ENCODE data around the gene PTPN7. TPM values are rescaled to one million over a fixed set of nuclear protein-coding genes. Genes with fewer than 3 reads are reported as not detected.

The PTPN7 gene
- polyA plus RNA-seq, 1 of the 3 experiments (the other 2 are of a cell fraction): not detected

DNA sequence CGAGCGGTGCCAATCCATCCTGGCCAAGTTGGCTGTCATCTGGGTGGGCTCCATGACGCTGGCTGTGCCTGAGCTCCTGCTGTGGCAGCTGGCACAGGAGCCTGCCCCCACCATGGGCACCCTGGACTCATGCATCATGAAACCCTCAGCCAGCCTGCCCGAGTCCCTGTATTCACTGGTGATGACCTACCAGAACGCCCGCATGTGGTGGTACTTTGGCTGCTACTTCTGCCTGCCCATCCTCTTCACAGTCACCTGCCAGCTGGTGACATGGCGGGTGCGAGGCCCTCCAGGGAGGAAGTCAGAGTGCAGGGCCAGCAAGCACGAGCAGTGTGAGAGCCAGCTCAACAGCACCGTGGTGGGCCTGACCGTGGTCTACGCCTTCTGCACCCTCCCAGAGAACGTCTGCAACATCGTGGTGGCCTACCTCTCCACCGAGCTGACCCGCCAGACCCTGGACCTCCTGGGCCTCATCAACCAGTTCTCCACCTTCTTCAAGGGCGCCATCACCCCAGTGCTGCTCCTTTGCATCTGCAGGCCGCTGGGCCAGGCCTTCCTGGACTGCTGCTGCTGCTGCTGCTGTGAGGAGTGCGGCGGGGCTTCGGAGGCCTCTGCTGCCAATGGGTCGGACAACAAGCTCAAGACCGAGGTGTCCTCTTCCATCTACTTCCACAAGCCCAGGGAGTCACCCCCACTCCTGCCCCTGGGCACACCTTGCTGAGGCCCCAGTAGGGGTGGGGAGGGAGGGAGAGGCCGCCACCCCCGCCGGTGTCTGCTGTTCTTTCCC is 32.4 kb downstream of the PTPN7 start:
- WGBS (ENCODE audit: low lambda C conversion rate): 91% methylated on average over 7 of the region's 26 CpGs
- H3K79me2 ChIP-seq (ENCODE audit: insufficient read depth): no peaks in the 10 kb centered on the region
- no peak overlapping the region for H3K4me3 ChIP-seq (ENCODE audit: low read depth in 2 of 2, low read length in 1 of 2)
- H3K27me3 ChIP-seq (ENCODE audit: insufficient read depth): no peaks in the 10 kb centered on the region
- POLR2A ChIA-PET: no interaction called here
- TF ChIP-seq TEAD4 (IDR thresholded peaks at IDR 0.05; ENCODE audit: borderline replicate concordance, insufficient read depth): no peak
- no peak for TF ChIP-seq MXI1 (IDR thresholded peaks at IDR 0.05; ENCODE audit: low read depth, low read length)
- no peak for TF ChIP-seq FOSL2 (IDR thresholded peaks at IDR 0.05; ENCODE audit: borderline replicate concordance, low read depth)
- TF ChIP-seq NFIC (IDR thresholded peaks at IDR 0.05; ENCODE audit: borderline replicate concordance): no peak
- no peak for TF ChIP-seq TCF12 (IDR thresholded peaks at IDR 0.05)
- TF ChIP-seq EP300 (IDR thresholded peaks at IDR 0.05; ENCODE audit: borderline replicate concordance in 1 of 2, low read depth in 1 of 2, low read length in 1 of 2): no peak
- TF ChIP-seq GABPA (IDR thresholded peaks at IDR 0.05; ENCODE audit: low read depth): no peak
- TF ChIP-seq, protein P1, sequence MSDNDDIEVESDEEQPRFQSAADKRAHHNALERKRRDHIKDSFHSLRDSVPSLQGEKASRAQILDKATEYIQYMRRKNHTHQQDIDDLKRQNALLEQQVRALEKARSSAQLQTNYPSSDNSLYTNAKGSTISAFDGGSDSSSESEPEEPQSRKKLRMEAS (IDR thresholded peaks at IDR 0.05; ENCODE audit: low read depth): no peak
- TF ChIP-seq TAF1 (IDR thresholded peaks at IDR 0.05; ENCODE audit: borderline replicate concordance, low read depth, low read length): no peak
- no peak for TF ChIP-seq FOXJ3 (CRISPR knock-in tag; IDR thresholded peaks at IDR 0.05)
- no peak for DNase-seq
- H3K4me2 ChIP-seq: no peak overlapping the region
- H2AFZ ChIP-seq (ENCODE audit: low read depth): no peak overlapping the region
- H3K9me2 ChIP-seq: no peaks in the 10 kb centered on the region
- no peaks in the 10 kb centered on the region for H3K9me3 ChIP-seq
- H3K9ac ChIP-seq: no peak overlapping the region
- peaks cover 0 to 10% of the 10 kb centered on the region in 2 experiments; a peak in 1 of 4 replicates for H3K4me1 ChIP-seq (ENCODE audit: control insufficient read depth in 1 of 2, insufficient read depth in 2 of 2, low read depth in 1 of 2, low read length in 1 of 2)
- no peak overlapping the region for H3K27ac ChIP-seq (ENCODE audit: low read depth in 2 of 2, low read length in 1 of 2)
- CTCF ChIA-PET: interaction anchor here (1.4 to 12.0 kb wide), 5 partner anchors 7 to 122 kb away, joined by 3 to 411 read pairs (median 5); partner anchors contain the start of genes ELF3 and GPR37L1
- H4K20me1 ChIP-seq (ENCODE audit: insufficient read depth): no peaks in the 10 kb centered on the region
- H3F3A ChIP-seq (replicated peaks; ENCODE audit: insufficient read depth): peaks cover 3% of the 10 kb centered on the region
- H3K36me3 ChIP-seq (replicated peaks in 1 of 2; ENCODE audit: control insufficient read depth in 1 of 2, insufficient read depth in 2 of 2, low read length in 1 of 2): peaks cover 0 to 9% of the 10 kb centered on the region in 2 experiments

- H3K27me3 ChIP-seq (ENCODE audit: insufficient read depth): no peaks in the 10 kb centered on the region
- no peak overlapping the region for H3K4me2 ChIP-seq
- H3K9me2 ChIP-seq: no peaks in the 10 kb centered on the region
- no peaks in the 10 kb centered on the region for H3K79me2 ChIP-seq (ENCODE audit: insufficient read depth)
- ChIA-PET POLR2A (no interaction called here), CTCF (interaction anchor here (1.4 to 12.0 kb wide), 5 partner anchors 6 to 121 kb away, joined by 3 to 411 read pairs (median 5); partner anchors contain the start of genes ELF3 and GPR37L1)
- peaks cover 3% of the 10 kb centered on the region for H3F3A ChIP-seq (replicated peaks; ENCODE audit: insufficient read depth)
- no peak overlapping the region for H3K27ac ChIP-seq (ENCODE audit: low read depth in 2 of 2, low read length in 1 of 2)
- H3K36me3 ChIP-seq (replicated peaks in 1 of 2; ENCODE audit: control insufficient read depth in 1 of 2, insufficient read depth in 2 of 2, low read length in 1 of 2): no peaks in the 10 kb centered on the region
- H3K9ac ChIP-seq: no peak overlapping the region
- H3K9me3 ChIP-seq: no peaks in the 10 kb centered on the region
- no peak overlapping the region for H2AFZ ChIP-seq (ENCODE audit: low read depth)
- H3K4me3 ChIP-seq (ENCODE audit: low read depth in 2 of 2, low read length in 1 of 2): no peak overlapping the region
- peaks cover 0 to 17% of the 10 kb centered on the region in 2 experiments; a peak in 1 of 4 replicates for H3K4me1 ChIP-seq (ENCODE audit: control insufficient read depth in 1 of 2, insufficient read depth in 2 of 2, low read depth in 1 of 2, low read length in 1 of 2)
- 96% methylated on average over 5 of the region's 6 CpGs for WGBS (ENCODE audit: low lambda C conversion rate)
- TF ChIP-seq EP300 (IDR thresholded peaks at IDR 0.05; ENCODE audit: borderline replicate concordance in 1 of 2, low read depth in 1 of 2, low read length in 1 of 2) (no peak), CHD2 (IDR thresholded peaks at IDR 0.05; ENCODE audit: low read length, partially characterized antibody) (no peak), RFX5 (IDR thresholded peaks at IDR 0.05; ENCODE audit: low read length) (no peak), NFIC (IDR thresholded peaks at IDR 0.05; ENCODE audit: borderline replicate concordance) (no peak), TAF1 (IDR thresholded peaks at IDR 0.05; ENCODE audit: borderline replicate concordance, low read depth, low read length) (no peak), YY1 (IDR thresholded peaks at IDR 0.05; ENCODE audit: low read depth) (no peak), TEAD4 (IDR thresholded peaks at IDR 0.05; ENCODE audit: borderline replicate concordance, insufficient read depth) (no peak), MXI1 (IDR thresholded peaks at IDR 0.05; ENCODE audit: low read depth, low read length) (no peak), GABPA (IDR thresholded peaks at IDR 0.05; ENCODE audit: low read depth) (no peak), GATA2 (CRISPR knock-in tag; IDR thresholded peaks at IDR 0.05) (no peak)
- TF ChIP-seq, protein P1 (IDR thresholded peaks at IDR 0.05; ENCODE audit: low read depth): no peak
- DNase-seq: no peak
- no peaks in the 10 kb centered on the region for H4K20me1 ChIP-seq (ENCODE audit: insufficient read depth)
These were observed 33.3 kb downstream of the PTPN7 start for GRCh38 chr1:202127061-202127460.
